GM12875 (cell line): ENCODE data around the gene SARM1.

ENCODE experiments used
- H3K4me3 ChIP-seq: one replicate; pipeline ENCODE4 v1.5.1; 2011; ENCODE audit warnings: low read depth, low read length, control low read depth
- CTCF ChIP-seq: IDR thresholded peaks from 2 replicates; pipeline ENCODE4 v1.5.1; 2011; ENCODE audit warnings: low read depth, mild to moderate bottlenecking, control low read depth, inconsistent platforms, low read length, moderate library complexity, borderline replicate concordance; ENCODE audit not compliant: insufficient read depth

SARM1 gene

DNA sequence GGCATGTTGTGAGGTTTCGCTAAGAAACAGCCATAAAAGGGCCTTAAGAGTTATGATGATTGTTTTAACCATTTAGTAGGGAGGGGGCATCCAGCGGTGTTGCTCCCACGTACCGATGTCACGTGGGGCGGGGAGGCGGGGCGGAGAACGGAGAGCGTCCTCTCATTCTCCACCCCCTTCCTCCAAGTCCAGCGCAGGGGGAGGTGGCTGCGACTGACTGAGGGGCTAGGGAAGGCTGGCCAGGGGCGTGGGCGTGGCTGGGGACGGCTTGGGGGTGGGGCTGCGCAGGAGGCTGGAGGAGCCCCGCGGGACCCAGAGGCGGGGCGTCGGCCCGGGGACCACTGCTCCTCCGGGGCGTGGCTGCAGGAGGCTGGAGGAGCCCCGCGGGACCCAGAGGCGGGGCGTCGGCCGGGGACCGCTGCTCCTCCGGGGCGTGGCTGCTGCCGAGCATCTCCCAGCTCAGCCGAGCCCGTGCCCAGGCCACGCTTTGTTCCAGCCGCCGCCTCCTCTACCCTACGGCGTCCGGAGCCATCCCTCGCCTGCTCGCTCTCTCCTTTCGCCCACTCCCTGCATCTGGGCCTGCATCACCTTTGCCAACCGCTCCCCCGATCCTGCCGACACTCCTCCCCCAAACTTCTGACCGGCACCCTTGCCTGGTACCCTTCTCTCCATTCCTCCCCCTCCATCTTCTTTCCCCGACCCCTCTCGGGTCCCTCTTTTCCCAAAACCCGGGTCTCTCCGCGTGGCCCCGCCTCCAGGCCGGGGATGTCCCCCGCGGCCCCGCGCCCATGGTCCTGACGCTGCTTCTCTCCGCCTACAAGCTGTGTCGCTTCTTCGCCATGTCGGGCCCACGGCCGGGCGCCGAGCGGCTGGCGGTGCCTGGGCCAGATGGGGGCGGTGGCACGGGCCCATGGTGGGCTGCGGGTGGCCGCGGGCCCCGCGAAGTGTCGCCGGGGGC lies at the start of gene SARM1:
SARM1 (plus strand) TSS at position 450 of the 958 bp plus-strand sequence; CDS start at position 789, 339 bp downstream.
- no peak for TF ChIP-seq CTCF
- H3K4me3 ChIP-seq: peak within 1 kb of the TSS; percentile 85

DNA sequence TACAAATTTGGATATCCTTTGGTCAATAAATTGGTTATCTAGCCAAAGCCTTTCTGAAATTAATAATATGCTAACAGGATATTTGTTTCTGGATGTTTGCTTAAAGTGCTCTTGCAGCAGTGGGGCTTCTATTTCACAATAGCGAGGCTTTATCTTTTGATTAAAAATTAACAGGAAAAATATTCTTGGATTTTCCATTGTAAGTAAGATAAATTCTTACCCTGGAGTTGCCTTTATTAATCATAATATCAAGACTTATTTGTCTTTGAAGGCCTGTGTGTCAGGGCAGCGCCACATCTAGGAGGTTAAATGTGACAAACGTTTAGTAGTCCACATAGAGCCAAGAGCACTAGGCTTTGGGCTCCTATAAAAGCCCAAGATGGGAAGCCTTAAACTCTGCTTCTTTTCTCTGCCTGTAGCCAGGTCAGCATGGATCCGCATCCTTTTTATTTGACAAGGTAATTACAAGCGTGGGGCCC lies 47.2 kb upstream of the SARM1 start:
- no peak for TF ChIP-seq CTCF
- H3K4me3 ChIP-seq: no peak overlapping the region

- TF ChIP-seq CTCF: no peak
- no peak overlapping the region for H3K4me3 ChIP-seq
Observed at GRCh38 chr17:28324781-28325180, 46.7 kb upstream of the SARM1 start.

DNA sequence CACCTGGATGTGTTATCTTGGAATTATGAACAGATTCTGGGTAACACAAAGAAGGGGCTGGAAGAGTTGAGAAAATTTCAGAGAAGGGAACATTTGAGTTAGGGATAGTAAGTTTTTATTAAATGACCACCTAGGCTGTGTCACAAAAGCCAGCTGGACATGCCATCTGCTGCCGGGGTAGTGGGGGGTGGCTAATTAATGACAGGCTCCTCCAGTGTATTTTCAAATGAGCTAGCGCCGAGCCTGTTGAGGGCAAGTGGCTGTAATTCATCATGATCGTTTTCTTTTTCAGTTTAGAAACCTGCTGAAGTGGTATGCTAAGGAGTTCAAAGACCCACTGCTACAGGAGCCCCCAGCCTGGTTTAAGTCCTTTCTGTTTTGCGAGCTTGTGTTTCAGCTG lies 46.3 kb upstream of the SARM1 start:
- TF ChIP-seq CTCF: no peak
- H3K4me3 ChIP-seq: no peak overlapping the region

DNA sequence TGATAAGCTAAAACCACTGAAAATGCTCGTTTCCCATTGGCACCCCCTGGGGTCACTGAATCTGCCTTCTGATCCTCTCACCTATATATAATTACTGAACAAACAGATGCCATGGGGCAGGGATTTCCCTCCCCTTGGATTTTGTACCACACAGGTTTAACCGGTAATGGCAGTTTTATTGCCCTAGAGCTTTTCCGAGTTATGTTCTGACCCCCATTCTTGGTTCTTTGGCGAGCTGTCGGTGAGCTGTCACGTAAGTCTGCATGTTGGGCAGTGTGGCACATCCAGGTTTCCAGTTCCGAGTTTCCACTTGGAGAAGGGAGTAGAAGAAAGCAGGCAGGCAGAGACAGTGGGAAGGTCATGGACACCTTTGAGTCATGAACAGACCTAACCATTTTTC lies 45.4 kb upstream of the SARM1 start:
- no peak overlapping the region for H3K4me3 ChIP-seq
- no peak for TF ChIP-seq CTCF

DNA sequence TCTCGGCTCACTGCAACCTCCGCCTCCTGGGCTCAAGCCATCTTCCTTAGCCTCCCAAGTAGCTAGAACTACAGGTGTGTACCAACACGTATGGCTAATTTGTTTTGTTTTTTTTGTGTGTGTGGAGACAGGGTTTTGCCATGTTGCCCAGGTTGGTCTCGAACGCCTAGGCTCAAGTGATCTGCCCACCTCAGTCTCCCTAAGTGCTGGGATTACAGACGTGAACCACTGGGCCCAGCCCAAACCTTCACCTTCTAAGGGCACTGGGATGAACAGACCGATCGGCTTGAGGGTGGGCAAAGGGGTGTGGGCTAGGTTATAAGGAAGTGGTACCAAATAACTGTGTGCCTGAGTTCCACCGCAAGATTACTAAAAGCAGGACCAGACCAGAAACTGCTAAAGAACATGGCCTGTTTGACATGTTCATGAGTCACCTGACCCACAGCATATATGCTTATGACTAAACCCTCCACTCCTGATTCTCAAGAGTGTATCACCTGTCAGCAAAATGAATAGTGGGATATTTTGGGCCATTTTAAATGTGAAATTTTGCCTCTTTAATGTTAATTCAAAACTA lies 44.4 kb upstream of the SARM1 start:
- H3K4me3 ChIP-seq: no peak overlapping the region
- no peak for TF ChIP-seq CTCF
